NCI-H510A (cell line): ENCODE data around the gene IRF5.
"Not testable (repeated sequence)": the region's sequence is repeated elsewhere in the genome, so short reads cannot be mapped to it uniquely, and the experiment has no call there.

ENCODE experiments used
- DNase-seq: peaks from one replicate; lab custom pipeline; 2025; lab: John Stamatoyannopoulos, UW

The IRF5 gene

GRCh38 chr7:128938544-128939074 lies 882 bp downstream of the IRF5 start:
- no peak for DNase-seq

GRCh38 chr7:128939075-128939860 lies 1.5 kb downstream of the IRF5 start:
- DNase-seq = no peak

- no peak for DNase-seq
Observed at GRCh38 chr7:128939861-128940410, 2.2 kb downstream of the IRF5 start.

GRCh38 chr7:128940494-128941322 lies 3.0 kb downstream of the IRF5 start:
- DNase-seq = peak; percentile 48

GRCh38 chr7:128941323-128941890 lies 3.7 kb downstream of the IRF5 start:
- DNase-seq = no peak

GRCh38 chr7:128941946-128942526 lies 4.3 kb downstream of the IRF5 start:
- no peak for DNase-seq

- not testable (repeated sequence) for DNase-seq
Observed at GRCh38 chr7:128943251-128943650, 5.5 kb downstream of the IRF5 start.

- DNase-seq = no peak
Observed at GRCh38 chr7:128944487-128945236, 6.9 kb downstream of the IRF5 start.

- DNase-seq = no peak
Observed at GRCh38 chr7:128945668-128946366, 8.1 kb downstream of the IRF5 start.

- no peak for DNase-seq
Observed at GRCh38 chr7:128946936-128947830, 9.5 kb downstream of the IRF5 start.

GRCh38 chr7:128947854-128948253 lies 10.1 kb downstream of the IRF5 start:
- no peak for DNase-seq

GRCh38 chr7:128948312-128948973 lies 10.7 kb downstream of the IRF5 start:
- no peak for DNase-seq

- DNase-seq = no peak
Observed at GRCh38 chr7:128948976-128949760, 11.4 kb downstream of the IRF5 start.

GRCh38 chr7:128951296-128951695 lies 13.6 kb downstream of the IRF5 start:
- no peak for DNase-seq

- no peak for DNase-seq
Observed at GRCh38 chr7:128954150-128954549, 16.4 kb downstream of the IRF5 start.

- no peak for DNase-seq
Observed at GRCh38 chr7:128954830-128955802, 17.4 kb downstream of the IRF5 start.

- DNase-seq = no peak
Observed at GRCh38 chr7:128955981-128956380, 18.3 kb downstream of the IRF5 start.
